Erythroblast (primary cell): ENCODE measurements around the gene PDCD4.

Experiments used
- GATA1 ChIP-seq: IDR thresholded peaks from 2 replicates; pipeline ENCODE4 v1.6.1; 2011; ENCODE audit warnings: low read depth, mild to moderate bottlenecking, control low read depth, low read length, moderate library complexity
- POLR2A ChIP-seq: IDR thresholded peaks from 2 replicates; pipeline ENCODE4 v1.6.1; 2011; ENCODE audit warnings: mild to moderate bottlenecking, low read length

GRCh38 chr10:110848106-110848505 lies 23.6 kb upstream of the PDCD4 start:
- TF ChIP-seq POLR2A = no peak
- no peak for TF ChIP-seq GATA1
